GM12873 (cell line): ENCODE results near the gene ZNF428.

ENCODE experiments used
- TF ChIP-seq, protein P1 (sequence below): IDR thresholded peaks from 2 replicates; pipeline ENCODE4 v1.5.1; 2012; ENCODE audit warnings: low read depth, mild to moderate bottlenecking, moderate library complexity, low read length, control low read depth; ENCODE audit not compliant: insufficient read depth; ENCODE audit errors: missing control alignments

Gene ZNF428

DNA sequence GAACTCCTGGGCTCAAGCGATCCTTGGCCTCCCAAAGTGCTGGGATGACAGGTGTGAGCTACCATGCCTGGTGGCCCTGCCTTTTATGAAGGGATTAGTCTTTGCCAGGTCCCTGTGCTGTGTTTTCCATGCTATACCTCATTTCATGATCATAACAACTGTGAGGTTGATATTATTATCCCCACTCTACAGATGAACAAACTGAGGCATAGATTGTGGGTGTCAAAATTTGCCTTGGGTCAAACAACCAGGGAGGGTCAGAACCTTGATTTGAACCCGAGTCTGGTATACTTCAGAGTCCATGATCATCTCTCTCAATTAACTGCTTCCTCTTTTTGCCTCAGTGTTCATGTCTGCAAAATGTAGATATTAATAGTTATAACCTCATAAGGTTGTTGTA, 36.9 kb downstream of the ZNF428 start:
- TF ChIP-seq, protein P1, sequence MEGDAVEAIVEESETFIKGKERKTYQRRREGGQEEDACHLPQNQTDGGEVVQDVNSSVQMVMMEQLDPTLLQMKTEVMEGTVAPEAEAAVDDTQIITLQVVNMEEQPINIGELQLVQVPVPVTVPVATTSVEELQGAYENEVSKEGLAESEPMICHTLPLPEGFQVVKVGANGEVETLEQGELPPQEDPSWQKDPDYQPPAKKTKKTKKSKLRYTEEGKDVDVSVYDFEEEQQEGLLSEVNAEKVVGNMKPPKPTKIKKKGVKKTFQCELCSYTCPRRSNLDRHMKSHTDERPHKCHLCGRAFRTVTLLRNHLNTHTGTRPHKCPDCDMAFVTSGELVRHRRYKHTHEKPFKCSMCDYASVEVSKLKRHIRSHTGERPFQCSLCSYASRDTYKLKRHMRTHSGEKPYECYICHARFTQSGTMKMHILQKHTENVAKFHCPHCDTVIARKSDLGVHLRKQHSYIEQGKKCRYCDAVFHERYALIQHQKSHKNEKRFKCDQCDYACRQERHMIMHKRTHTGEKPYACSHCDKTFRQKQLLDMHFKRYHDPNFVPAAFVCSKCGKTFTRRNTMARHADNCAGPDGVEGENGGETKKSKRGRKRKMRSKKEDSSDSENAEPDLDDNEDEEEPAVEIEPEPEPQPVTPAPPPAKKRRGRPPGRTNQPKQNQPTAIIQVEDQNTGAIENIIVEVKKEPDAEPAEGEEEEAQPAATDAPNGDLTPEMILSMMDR: no peak

DNA sequence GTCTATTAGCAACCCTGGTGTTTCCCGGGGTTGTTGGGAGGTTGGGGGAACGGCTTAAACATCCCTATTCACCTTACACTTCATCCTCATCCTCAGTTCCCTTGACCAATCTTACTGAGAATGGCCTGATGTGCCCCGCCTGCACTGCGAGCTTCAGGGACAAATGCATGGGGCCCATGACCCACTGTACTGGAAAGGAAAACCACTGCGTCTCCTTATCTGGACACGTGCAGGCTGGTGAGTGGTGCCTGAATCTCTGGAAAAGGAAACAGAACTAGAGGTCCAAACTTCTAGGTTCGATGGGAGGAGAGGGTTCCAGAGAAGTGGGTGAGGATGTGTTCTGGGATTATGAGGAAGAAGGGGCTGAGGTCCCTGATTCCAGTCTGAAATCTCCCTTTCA, 38.0 kb downstream of the ZNF428 start:
- TF ChIP-seq, protein P1: no peak

DNA sequence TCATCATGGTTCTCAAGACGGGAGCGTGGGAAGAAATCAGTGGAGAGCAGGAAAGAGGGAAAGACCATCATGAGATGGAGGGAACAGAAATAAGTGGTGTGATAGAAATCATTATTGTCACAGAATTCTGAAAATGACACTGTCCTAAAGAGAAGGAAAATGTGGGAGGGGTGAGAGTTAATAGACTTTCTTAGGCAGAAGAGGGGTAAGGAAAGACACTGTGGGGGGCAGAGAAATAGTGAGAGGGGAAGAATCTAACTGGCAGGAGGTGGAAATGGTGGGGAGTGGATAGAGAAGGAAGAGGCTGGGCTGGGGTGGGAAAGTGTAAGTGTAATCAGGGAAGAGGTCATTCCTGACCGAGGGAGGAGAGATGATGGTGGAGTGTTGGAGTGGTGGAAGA, 40.6 kb downstream of the ZNF428 start:
- TF ChIP-seq, protein P1: no peak

DNA sequence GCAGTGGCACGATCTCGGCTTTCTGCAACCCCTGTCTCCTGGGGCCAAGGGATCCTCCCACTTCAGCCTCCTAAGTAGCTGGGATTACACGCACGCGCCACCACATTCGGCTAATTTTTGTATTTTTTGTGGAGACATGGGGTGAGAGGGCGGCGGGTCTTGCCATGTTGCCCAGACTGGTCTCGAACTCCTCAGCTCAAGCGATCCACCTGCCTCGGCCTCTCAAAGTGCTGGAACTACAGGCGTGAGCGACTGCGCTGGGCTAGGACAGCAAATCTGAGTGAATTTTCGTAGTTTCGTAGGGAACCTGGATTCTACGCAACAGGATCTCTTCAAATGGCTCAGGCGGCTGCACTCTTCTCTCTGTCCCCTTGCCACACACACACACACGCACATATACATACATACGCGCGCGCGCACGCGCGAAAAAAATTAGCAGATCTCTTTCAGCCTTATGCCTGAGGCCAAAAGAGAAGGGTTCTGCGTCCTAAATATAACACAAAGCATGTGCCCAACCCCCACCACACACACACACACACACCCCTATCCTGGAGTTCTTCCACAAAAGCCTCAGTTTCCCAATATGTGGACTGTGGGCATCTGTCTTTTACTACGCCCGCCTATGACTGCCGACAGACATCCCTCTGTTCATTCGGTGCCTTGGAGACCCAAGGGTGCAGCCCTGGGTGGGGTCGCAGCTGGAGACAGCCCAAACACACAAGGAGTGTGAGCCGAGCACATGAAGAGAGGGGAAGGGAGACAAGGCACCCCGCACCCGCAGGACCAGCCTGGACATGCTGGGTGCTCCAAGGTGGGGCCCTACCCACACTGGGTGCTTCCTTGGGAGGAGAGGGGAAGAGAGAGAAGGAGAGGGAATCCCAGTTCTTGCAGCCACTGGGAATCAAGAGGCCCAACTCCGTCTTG, 43.2 kb downstream of the ZNF428 start:
- TF ChIP-seq, protein P1: no peak

DNA sequence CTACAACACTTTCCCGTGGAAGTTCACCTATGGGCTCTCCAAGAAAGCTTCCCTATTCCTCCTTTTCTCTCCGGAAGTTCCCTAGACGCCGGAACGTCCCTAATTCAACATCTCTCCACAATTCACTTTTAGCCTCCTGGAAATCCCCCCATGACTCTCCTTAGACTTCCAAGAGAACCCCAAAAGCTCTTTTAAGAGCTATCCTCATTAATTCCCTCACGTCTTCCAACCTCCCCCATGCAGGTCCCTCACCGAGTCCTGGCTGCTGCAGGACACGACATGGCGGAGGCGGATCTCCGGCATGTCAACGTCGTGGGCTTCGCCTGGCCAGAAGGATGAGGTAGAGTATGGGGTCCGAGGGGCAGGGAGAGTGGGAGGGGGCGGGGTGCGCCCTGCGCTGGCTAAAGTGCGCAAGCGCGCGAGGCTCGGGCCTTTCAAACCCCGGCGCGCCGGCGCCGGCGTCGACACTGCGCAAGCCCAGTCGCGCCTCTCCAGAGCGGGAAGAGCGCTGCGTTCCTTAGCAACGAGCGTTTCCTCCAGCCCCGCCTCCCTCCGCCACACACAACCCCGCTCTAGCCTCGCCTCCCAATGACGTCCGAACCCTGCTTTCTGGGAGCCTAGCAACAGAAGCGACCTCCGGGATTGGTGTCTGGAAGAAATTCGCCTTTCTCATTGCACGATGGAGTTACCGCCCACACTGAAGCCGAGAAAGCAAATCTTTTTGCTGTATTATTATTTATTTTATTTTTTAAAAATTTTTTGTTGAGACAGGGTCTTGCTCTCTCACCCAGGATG, 44.1 kb downstream of the ZNF428 start, which contains the start of the genes PINLYP and XRCC1:
TSS of gene PINLYP (plus strand) at position 646 of the 795 bp plus-strand sequence. CDS start 1,391 bp downstream, outside the sequence.
TSS of gene XRCC1 (minus strand) at position 372 of the 795 bp plus-strand sequence. CDS start at position 303, 69 bp downstream.
- TF ChIP-seq, protein P1: no peak

DNA sequence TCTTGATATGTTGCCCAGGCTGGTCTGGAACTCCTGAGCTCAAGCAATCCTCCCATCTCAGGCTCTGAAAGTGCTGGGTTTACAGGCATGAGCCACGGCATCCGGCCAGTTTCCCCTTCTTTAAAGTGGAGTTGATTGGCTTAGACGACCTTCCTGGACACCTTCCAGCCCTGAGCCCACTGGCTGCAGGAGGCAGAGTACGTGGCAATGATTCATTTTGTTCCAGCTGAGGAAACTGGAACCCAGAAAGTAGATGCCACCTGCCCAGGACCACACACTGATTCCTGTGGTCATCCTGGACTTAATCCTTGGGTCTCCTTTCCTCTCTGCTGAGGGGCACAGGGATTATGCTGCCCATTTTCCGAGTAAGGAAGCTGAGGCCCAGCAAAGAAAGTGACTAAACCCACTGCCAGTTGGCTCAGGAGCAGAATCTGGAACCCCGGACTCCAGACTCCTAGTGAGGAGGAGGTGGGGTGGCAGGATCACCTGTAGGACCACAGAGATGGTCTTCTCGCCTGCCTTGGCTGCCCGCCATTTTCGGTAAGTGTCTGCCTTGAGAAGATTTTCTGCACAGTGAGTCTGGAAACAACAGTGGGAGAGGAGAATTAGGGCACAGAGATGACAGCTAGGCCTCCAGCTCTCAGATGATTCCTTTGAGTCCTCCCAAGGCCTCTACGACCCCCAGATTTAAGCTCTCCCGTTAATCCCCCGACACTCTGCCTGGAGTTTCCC, 44.8 kb downstream of the ZNF428 start:
- TF ChIP-seq, protein P1: no peak
